ENCODE measurements around the gene NRXN3. TPM values are rescaled to one million over a fixed set of nuclear protein-coding genes. Genes with fewer than 3 reads are reported as not detected.

The NRXN3 gene
- total RNA-seq, 1 experiment from 2014 or later: not detected

DNA sequence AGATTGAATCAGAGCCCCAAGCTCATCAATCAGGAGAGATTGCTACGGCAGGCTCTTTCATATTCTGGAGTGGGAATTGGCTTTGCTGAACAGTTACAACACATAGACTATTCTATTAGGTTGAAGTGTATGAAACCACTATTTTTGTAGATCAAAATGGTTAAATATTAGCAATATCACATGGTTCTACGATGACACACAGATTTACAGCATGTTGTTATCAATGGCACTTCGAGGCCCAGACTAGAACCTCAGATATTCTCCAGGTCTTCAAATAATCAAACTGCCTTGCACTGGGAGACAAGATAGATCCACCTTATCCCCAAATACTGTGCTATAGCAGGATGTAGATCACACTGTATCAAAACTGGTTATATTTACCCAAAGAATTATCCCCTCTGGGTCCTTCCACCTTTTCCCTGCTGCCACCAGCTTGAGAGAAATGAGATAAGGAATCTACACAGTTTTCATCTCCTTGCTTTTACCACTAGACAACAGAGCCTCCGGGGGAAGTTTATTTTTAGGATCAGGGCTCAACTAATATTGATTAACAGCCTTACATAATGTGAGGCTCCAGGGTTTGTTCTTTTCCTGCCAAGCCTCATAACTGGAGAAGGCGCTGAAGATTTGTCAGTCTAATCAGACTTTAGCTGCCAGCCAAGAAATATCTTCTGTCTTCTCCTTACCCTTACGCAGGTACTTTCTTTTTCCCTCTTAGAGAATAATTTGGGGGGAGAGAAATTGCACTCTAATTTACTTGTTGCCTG is 1534.1 kb downstream of the NRXN3 start:
- CTCF ChIA-PET: no interaction called here
- no peaks in the 10 kb centered on the region for H3K4me1 Mint-ChIP-seq (ENCODE audit: low read depth, unreplicated experiment)
- H3K4me3 Mint-ChIP-seq (ENCODE audit: low read depth, unreplicated experiment): no peak overlapping the region
- intact Hi-C loops (cut with micrococcal nuclease; ENCODE audit: unreplicated experiment): no loop called here
- TF ChIP-seq, protein P1, sequence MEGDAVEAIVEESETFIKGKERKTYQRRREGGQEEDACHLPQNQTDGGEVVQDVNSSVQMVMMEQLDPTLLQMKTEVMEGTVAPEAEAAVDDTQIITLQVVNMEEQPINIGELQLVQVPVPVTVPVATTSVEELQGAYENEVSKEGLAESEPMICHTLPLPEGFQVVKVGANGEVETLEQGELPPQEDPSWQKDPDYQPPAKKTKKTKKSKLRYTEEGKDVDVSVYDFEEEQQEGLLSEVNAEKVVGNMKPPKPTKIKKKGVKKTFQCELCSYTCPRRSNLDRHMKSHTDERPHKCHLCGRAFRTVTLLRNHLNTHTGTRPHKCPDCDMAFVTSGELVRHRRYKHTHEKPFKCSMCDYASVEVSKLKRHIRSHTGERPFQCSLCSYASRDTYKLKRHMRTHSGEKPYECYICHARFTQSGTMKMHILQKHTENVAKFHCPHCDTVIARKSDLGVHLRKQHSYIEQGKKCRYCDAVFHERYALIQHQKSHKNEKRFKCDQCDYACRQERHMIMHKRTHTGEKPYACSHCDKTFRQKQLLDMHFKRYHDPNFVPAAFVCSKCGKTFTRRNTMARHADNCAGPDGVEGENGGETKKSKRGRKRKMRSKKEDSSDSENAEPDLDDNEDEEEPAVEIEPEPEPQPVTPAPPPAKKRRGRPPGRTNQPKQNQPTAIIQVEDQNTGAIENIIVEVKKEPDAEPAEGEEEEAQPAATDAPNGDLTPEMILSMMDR (IDR thresholded peaks at IDR 0.05; ENCODE audit: unreplicated experiment): no peak
- DNase-seq: no peak
- H3K27ac Mint-ChIP-seq (ENCODE audit: unreplicated experiment): no peak overlapping the region
- no TSS peak for BruUV-seq (replicated peaks)
- no peaks in the 10 kb centered on the region for H3K36me3 Mint-ChIP-seq (ENCODE audit: insufficient read depth, unreplicated experiment)
- no peaks in the 10 kb centered on the region for H3K9me3 Mint-ChIP-seq (ENCODE audit: low read depth, unreplicated experiment)
- peaks cover 8% of the 10 kb centered on the region for H3K27me3 Mint-ChIP-seq (ENCODE audit: unreplicated experiment)

DNA sequence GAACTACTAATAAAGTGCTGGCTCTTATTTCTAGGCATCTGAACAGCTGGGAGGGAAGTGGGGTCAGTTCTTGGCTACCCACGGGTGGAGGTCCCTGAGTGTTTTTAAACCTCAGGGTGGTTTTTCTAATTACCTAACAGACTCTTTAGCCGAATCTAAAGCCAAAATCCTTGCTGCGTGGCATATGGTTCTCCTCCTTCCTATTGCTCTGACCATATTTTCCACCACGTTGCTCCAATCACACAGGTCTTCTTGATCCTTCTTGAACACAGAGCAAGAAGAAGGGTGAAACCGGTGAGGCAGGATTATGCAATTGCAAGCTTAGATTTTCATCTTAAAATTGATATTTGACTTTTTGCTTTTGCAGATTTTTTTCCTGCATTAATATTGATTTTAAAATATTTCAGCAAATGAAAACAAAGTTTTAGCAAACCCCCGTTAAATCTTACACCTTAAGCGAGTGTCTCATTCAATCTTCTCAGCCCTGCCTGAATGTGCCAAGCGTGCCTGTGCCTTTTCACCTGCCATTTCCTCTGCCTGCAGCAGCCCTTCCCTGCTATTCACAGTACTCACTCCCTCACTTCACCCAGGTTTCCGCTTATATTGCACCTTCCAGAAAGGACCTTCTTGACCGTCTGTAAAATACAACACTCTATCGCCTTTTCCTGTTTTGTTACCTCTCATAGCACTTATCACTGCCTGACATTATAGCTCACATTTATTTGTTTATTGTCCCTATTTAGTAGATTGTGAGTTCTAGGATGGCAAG is 1535.1 kb downstream of the NRXN3 start:
- Mint-ChIP-seq H3K4me1 (ENCODE audit: low read depth, unreplicated experiment) (no peaks in the 10 kb centered on the region), H3K36me3 (ENCODE audit: insufficient read depth, unreplicated experiment) (no peaks in the 10 kb centered on the region), H3K27me3 (ENCODE audit: unreplicated experiment) (peaks cover 8% of the 10 kb centered on the region), H3K9me3 (ENCODE audit: low read depth, unreplicated experiment) (no peaks in the 10 kb centered on the region), H3K4me3 (ENCODE audit: low read depth, unreplicated experiment) (no peak overlapping the region), H3K27ac (ENCODE audit: unreplicated experiment) (no peak overlapping the region)
- DNase-seq: no peak
- intact Hi-C loops (cut with micrococcal nuclease; ENCODE audit: unreplicated experiment): no loop called here
- no TSS peak for BruUV-seq (replicated peaks)
- CTCF ChIA-PET: interaction anchor here (0.7 kb wide), 1 partner anchor 61 kb away, joined by 7 read pairs; no protein-coding TSS in a partner anchor
- TF ChIP-seq, protein P1 (IDR thresholded peaks at IDR 0.05; ENCODE audit: unreplicated experiment): no peak

DNA sequence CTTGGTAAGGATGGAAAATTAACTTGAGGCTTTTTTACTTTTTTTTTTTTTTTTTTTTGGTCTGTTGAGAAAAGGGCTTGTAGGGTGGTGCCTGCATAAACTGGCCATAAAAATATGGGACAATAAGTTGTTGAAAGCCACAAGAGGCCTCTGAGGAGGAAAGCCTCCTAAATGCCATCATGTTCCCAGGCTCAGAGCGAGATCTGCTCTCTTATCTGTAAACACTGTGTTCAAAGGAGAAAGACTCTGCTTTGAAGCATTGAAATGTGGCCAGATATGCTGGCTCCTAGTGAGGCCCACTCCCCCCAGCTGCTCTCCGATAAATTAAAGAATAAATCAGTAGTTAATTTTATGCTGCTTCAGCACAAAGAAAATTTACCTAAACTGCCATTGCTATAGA is 1536.2 kb downstream of the NRXN3 start:
- Mint-ChIP-seq H3K36me3 (ENCODE audit: insufficient read depth, unreplicated experiment) (no peaks in the 10 kb centered on the region), H3K27me3 (ENCODE audit: unreplicated experiment) (peaks cover 8% of the 10 kb centered on the region), H3K4me3 (ENCODE audit: low read depth, unreplicated experiment) (no peak overlapping the region), H3K4me1 (ENCODE audit: low read depth, unreplicated experiment) (no peaks in the 10 kb centered on the region), H3K27ac (ENCODE audit: unreplicated experiment) (no peak overlapping the region), H3K9me3 (ENCODE audit: low read depth, unreplicated experiment) (no peaks in the 10 kb centered on the region)
- intact Hi-C loops (cut with micrococcal nuclease; ENCODE audit: unreplicated experiment): no loop called here
- BruUV-seq (replicated peaks): no TSS peak
- TF ChIP-seq, protein P1 (IDR thresholded peaks at IDR 0.05; ENCODE audit: unreplicated experiment): no peak
- DNase-seq: no peak
- CTCF ChIA-PET: interaction anchor here (0.7 kb wide), 1 partner anchor 60 kb away, joined by 7 read pairs; no protein-coding TSS in a partner anchor

DNA sequence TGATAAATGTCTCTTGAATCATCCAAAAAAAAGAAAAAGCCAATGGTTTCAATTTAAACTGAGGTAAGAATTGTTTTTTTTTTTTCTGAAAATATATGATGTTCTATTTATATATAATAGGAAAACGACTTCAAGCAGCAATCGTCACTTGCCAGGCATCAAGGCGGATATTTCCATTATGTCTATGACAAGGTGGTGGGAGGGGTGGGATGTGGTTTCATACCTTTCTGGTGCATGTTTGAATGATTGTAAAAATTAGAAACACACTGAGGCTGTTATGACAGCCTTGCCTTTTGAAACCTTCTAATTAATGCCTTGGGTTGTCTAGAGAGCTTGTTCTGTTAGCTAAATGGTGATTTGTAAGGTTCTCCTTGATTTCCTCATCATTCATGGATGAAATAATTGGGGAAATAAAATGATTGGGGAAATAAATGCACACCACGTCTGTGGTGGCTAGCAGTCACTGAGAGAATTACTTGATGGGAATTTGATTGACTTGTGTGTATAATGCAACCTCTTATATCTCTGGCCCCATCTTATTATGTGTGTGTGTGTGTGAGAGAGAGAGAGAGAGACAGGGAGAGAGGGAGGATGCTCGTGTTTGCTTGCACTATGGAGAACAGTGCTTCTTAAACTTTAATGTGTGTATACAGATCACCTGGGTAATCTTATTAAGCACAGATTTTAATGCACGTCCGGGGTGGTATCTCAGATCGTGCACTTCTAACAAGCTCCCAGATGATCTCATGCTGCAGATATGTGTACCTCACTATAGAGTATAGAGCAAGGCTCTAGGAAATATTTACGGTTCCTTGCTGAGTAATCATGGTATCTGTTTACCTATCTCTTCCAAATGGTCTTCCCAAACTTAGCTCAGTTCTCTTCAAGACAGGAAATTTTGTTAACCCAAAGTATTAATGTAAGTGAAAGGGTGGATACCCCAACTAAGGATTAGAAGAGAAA is 1538.5 kb downstream of the NRXN3 start:
- no peaks in the 10 kb centered on the region for H3K9me3 Mint-ChIP-seq (ENCODE audit: low read depth, unreplicated experiment)
- no peak overlapping the region for H3K4me3 Mint-ChIP-seq (ENCODE audit: low read depth, unreplicated experiment)
- TF ChIP-seq, protein P1 (IDR thresholded peaks at IDR 0.05; ENCODE audit: unreplicated experiment): no peak
- no TSS peak for BruUV-seq (replicated peaks)
- H3K4me1 Mint-ChIP-seq (ENCODE audit: low read depth, unreplicated experiment): no peaks in the 10 kb centered on the region
- no peak for DNase-seq
- H3K27me3 Mint-ChIP-seq (ENCODE audit: unreplicated experiment): peaks cover 8% of the 10 kb centered on the region
- intact Hi-C loops (cut with micrococcal nuclease; ENCODE audit: unreplicated experiment): no loop called here
- H3K36me3 Mint-ChIP-seq (ENCODE audit: insufficient read depth, unreplicated experiment): no peaks in the 10 kb centered on the region
- CTCF ChIA-PET: no interaction called here
- no peak overlapping the region for H3K27ac Mint-ChIP-seq (ENCODE audit: unreplicated experiment)
